Lower leg skin (tissue), 3 donors: ENCODE results near the gene SLC27A2.

Experiments used
- CTCF ChIP-seq, 3 donors: fragments of 450-650 bp; IDR thresholded peaks; one replicate each; pipeline ENCODE4 v1.5.1; 2016; ENCODE audit warnings: antibody characterized with exemption in 3 of 3, mild to moderate bottlenecking in 3 of 3, moderate library complexity in 2 of 3
- POLR2A ChIP-seq, 2 donors: fragments of 450-650 bp; IDR thresholded peaks; one replicate each; pipeline ENCODE4 v1.6.1; 2016 to 2017; ENCODE audit warnings: antibody characterized with exemption in 2 of 2, mild to moderate bottlenecking in 1 of 2, moderate library complexity in 1 of 2

DNA sequence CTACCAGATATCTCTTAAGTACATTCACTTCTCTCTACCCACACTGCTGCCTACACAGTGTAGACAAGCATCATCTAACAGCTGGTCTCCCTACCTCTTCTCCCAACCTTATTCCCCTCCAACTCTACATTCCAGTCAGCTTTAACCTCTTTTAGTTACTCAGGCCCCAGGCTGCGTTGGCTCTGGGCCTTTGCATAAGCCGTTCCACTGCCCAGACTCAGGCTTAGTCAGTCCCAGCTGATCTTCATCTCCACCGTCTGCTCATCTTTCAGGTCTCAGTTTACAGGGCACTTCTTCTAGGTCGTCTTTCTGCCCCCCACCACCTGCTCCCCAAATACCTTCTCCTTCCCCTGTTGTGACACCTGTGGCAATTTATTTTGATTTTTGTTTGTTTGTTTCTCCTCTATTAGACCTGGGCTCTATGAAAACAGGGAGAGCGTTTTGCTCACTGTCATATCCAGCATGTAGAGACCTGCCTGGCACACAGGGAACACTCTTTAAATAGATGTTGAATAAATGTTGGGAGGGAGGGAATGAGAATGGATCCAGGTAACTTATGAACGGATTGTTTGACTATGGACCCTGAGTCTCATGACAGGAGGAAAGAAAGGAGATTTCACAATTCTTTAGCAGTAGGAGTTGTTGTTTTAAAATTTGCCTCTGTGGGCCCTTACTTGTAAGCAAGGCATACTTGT, 11.1 kb downstream of the SLC27A2 start:
- TF ChIP-seq CTCF (IDR thresholded peaks at IDR 0.05) (no peak), POLR2A (IDR thresholded peaks at IDR 0.05) (no peak)
